Psoas muscle (tissue), 8 donors: ENCODE results near the gene TEX2. TPM values are rescaled to one million over a fixed set of nuclear protein-coding genes. Genes with fewer than 3 reads are reported as not detected.
A peak's percentile ranks its signal among the peaks of the same experiment; 100 is the strongest.

Experiments
- ATAC-seq, 4 donors: fragments of 200-7000 bp; cut with Tn5 transposase; one replicate each; pipeline ENCODE4 v1.9.1; 2020; ENCODE audit warnings: moderate library complexity in 3 of 4, mild to moderate bottlenecking in 2 of 4
- DNase-seq, 2 donors: peaks; one replicate each; pipeline ENCODE4 v3.0.0-alpha.2; 2020
- H3K27ac ChIP-seq: fragments of 200-600 bp; one replicate; pipeline ENCODE4 v1.8.0; 2022
- H3K27me3 ChIP-seq, 3 donors: fragments of 200-600 bp in 1 of 3; one replicate each; pipeline versions ENCODE4 v1.6.1 to v1.8.0; 2013 to 2022; ENCODE audit warnings: low read length in 2 of 3, mild to moderate bottlenecking in 2 of 3, moderate library complexity in 1 of 3; ENCODE audit not compliant: insufficient read depth in 3 of 3
- H3K36me3 ChIP-seq, 2 donors: fragments of 200-600 bp in 1 of 2; one replicate each; pipeline versions ENCODE4 v1.6.1 to v1.8.0; 2013 to 2022; ENCODE audit warnings: low read depth in 1 of 2, mild to moderate bottlenecking in 1 of 2, moderate library complexity in 1 of 2; ENCODE audit not compliant: insufficient read depth in 1 of 2
- H3K4me1 ChIP-seq: fragments of 200-600 bp; one replicate; pipeline ENCODE4 v1.8.0; 2022
- H3K4me3 ChIP-seq: fragments of 200-600 bp; one replicate; pipeline ENCODE4 v1.8.0; 2022; ENCODE audit warnings: mild to moderate bottlenecking
- H3K9me3 ChIP-seq: fragments of 200-600 bp; one replicate; pipeline ENCODE4 v1.8.0; 2022
- WGBS, 3 donors: extraction: QIAGEN DNeasy Blood & Tissue Kit; methylation state at CpG; one replicate each; pipeline versions ENCODE4 v1.1.6 to v1.1.7; 2013; 5-methylcytosine and 5-hydroxymethylcytosine counted together
- intact Hi-C, 2 donors: fragments of 100-400 bp; cut with DNase I; formaldehyde crosslinking; loops; one replicate each; pipeline versions ENCODE4 v1.11.0 to v1.14.2; 2022
- polyA plus RNA-seq, 3 donors: library from polyadenylated mRNA; stranded (reverse); fragments of 200-250 nt; gene quantifications; one replicate each; pipeline ENCODE4 v1.2.3, GENCODE V29; 2013
- total RNA-seq, 4 donors: library from RNA; stranded (reverse); fragmentation: NEBNext Ultra II Directional in 2 of 4; extraction: Animal tissue kit (Norgen Biotek cat#: 25700) in 2 of 4; gene quantifications; one replicate each; pipeline versions ENCODE4 v1.2.1 to v1.2.4, GENCODE V29; 2021 to 2023
- TF ChIP-seq, protein P1 (sequence below): fragments of 200-600 bp; IDR thresholded peaks from one replicate; pipeline ENCODE4 v1.8.0; 2022; ENCODE audit warnings: antibody characterized with exemption
- donor health status: healthy with polysubstance abuse.
- donor health status: DM: no; HTN: no; CAD: no; lungs with moderate emphysema.
- donor health status: Bipolar disorder and iron deficiency.
- donor health status: healthy.
- donor health status: DM: yes; HTN: yes; CAD: no.
- donor health status: DM: no; HTN: no; CAD: no.
- donor health status: DM: no; HTN: no; CAD: no.
- donor health status: DM: yes; HTN: yes; CAD: no.

Gene TEX2
- total and polyA plus RNA-seq, 7 donors = 29.4 to 72.7 (median 52.8) TPM

DNA sequence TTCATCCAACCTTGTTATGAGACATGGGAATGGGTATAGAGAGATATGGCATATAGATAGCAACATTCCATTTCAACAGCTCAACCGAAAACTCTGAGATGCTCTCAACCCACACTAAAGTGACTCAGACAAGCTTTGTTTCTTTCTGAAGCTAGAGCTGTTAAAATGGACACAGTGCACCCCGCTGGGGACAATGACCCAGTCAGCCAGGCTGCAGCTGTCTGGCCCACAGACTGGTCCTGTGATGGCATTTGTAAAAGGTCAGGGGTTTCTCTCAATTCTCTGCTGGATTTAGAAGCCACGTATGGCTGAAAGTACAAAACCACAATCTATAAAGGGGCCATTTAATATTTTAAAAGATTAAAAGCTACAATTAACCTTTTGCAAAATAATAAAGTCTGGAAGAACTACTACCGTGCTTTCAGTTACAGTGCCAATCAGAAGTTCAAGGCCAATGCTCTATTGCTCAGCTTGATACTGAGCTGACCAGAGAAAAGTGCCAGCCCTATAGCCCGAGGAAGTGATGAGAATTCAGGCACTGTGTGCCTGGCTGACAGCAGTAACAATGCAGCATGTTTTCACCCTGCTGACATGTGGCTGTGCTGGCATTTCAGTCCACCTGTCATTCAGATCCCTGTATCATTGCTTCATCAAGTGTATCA is 60.2 kb downstream of the TEX2 start:
- ATAC-seq (peak; percentile 86 to 88 (median 86)), DNase-seq (no peak)
- TF ChIP-seq, protein P1, sequence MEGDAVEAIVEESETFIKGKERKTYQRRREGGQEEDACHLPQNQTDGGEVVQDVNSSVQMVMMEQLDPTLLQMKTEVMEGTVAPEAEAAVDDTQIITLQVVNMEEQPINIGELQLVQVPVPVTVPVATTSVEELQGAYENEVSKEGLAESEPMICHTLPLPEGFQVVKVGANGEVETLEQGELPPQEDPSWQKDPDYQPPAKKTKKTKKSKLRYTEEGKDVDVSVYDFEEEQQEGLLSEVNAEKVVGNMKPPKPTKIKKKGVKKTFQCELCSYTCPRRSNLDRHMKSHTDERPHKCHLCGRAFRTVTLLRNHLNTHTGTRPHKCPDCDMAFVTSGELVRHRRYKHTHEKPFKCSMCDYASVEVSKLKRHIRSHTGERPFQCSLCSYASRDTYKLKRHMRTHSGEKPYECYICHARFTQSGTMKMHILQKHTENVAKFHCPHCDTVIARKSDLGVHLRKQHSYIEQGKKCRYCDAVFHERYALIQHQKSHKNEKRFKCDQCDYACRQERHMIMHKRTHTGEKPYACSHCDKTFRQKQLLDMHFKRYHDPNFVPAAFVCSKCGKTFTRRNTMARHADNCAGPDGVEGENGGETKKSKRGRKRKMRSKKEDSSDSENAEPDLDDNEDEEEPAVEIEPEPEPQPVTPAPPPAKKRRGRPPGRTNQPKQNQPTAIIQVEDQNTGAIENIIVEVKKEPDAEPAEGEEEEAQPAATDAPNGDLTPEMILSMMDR = no peak
- Histone ChIP-seq H3K27ac (peak overlapping the region; percentile 82), H3K4me3 (no peak overlapping the region), H3K9me3 (no peaks in the 10 kb centered on the region), H3K36me3 (no peaks in the 10 kb centered on the region), H3K4me1 (peaks cover 78% of the 10 kb centered on the region), H3K27me3 (no peaks in the 10 kb centered on the region)
- 20 to 32% (median 29%) methylated on average over 5 of the region's 5 CpGs for WGBS, 3 donors
- intact Hi-C loops = loop anchor here (5.0 kb wide), 4 partner anchors 39 to 79 kb away; no protein-coding TSS in a partner anchor

DNA sequence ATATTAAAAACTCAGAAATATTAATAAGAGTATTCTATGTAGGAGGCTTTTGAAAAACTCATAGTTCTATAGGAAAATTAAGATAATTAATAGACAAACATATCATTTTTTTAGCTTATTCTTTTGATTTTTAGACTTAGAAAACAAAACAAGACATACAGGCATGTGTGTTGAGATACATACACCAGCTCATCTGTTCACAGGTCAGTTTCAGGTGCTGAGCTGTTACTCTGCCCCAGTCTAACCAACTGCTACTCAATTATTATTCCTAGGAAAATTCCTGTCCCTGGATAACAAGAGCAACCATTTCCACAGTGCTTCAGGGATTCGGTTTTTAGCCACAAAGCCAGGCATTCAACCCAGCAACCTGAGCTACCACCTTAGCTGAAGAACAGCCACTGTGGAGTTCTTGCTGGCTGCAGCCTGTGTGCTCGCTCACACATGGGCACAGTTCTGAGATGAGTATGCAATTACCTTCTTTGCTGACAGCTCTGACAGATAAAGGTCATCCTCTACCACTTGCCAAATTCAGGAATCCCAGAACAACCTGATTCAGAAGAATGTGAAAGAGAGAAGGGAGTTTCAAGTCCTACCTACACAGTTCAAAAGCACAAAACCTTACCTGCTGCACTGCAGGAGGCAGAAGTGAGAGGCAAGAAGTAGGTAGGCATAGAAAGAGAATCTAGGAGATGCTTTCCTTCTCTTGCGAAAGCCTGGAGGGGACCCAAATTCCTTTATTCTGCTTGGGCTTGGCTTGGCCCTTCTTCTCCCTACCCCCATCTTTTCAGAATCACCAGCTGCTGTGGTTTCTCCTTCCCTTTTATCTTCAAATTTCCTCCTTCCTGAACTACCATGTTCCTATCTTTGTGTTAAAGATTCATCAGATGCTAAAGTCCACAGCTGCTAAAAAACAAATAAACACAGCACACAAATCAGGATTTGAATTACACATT is 62.7 kb downstream of the TEX2 start:
- peak; percentile 63 to 84 (median 68) for ATAC-seq
- intact Hi-C loops = loop anchor here (5.0 kb wide), 4 partner anchors 42 to 82 kb away; no protein-coding TSS in a partner anchor
- 25 to 50% (median 29%) methylated on average over 3 of the region's 3 CpGs for WGBS, 3 donors

DNA sequence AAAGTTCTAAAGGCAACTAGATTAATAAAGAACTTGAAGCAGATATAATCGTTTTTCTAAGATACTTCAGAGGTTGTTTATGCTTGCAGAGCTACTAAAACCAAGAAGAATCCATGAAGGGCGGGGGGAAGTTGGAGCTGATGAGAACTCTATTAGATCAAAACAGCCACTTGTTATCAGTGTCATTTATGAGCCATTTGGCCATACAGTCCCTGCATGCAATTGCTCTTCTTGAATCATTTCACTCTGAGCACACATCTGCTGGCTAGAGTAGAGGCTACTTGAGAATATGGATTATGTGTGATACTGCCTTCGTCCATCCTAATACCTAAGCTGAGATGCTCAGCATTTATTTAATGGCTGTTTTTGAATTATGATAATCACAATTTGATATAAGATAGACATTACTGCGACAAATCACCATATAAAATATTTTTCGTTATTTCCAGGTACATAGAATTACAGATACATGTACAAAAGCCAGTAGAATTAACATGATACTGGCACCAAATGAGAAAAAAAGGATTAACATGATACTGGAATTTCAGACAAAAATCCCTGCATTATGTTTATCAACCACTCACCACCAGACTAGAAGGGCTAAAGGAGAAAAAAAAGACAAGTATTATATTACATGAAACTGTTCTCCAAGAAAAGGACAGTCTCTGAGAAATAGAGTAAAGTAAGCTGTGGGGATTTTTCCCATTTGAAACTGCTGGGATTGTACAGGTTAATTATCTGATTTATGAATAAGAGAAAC is 64.5 kb downstream of the TEX2 start:
- WGBS, 3 donors = 79 to 88% (median 81%) methylated on average over 5 of the region's 5 CpGs
- no peaks in the 10 kb centered on the region for H3K27me3 ChIP-seq
- TF ChIP-seq, protein P1 = no peak
- ATAC-seq = no peak
- intact Hi-C loops = no loop called here
- H3K4me1 ChIP-seq = peaks cover 55% of the 10 kb centered on the region
- H3K9me3 ChIP-seq = no peaks in the 10 kb centered on the region
- no peak for DNase-seq
- H3K36me3 ChIP-seq = peaks cover 0 to 3% of the 10 kb centered on the region in 2 donors
- H3K4me3 ChIP-seq = no peak overlapping the region
- H3K27ac ChIP-seq = no peak overlapping the region

More for the DNA sequence above, 62.7 kb downstream of the TEX2 start:
- Histone ChIP-seq H3K9me3 (no peaks in the 10 kb centered on the region), H3K27me3 (no peaks in the 10 kb centered on the region), H3K36me3 (no peaks in the 10 kb centered on the region), H3K27ac (peak overlapping the region; percentile 62), H3K4me3 (peak overlapping the region; percentile 5), H3K4me1 (peaks cover 71% of the 10 kb centered on the region)
- DNase-seq = no peak
- TF ChIP-seq, protein P1 = no peak

DNA sequence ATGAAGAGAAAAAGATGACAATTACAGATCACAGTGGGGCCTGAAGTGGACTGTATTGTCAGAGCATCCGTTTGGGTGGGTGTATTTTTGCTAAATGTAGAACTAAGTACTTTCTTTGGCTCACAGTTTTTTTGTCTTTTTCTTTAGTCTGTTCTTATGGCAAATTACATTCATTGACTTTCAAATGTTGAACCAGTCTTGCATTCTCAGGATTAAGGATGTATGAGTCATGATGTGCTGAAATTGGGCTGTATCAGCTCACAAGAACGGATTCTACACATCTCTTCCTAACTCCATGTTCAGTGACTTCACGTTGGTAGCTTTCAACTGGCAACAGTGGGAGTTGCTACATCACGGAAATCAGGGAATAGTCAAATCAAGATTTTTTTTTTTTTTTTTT is 66.5 kb downstream of the TEX2 start:
- WGBS, 3 donors = 77 to 88% (median 79%) methylated on average over 4 of the region's 4 CpGs
- Histone ChIP-seq H3K27ac (no peak overlapping the region), H3K27me3 (no peaks in the 10 kb centered on the region), H3K4me1 (peaks cover 44% of the 10 kb centered on the region), H3K9me3 (no peaks in the 10 kb centered on the region), H3K36me3 (peaks cover 3 to 14% of the 10 kb centered on the region in 2 donors), H3K4me3 (no peak overlapping the region)
- DNase-seq (no peak), ATAC-seq (no peak)
- intact Hi-C loops = no loop called here
- TF ChIP-seq, protein P1 = no peak
